Activated T-helper 1 cell treated with anti-CD3 and anti-CD28 coated beads, Interleukin-12 subunit alpha, Interleukin-12 subunit beta, Interleukin-2, Interleukin-4 antibody, amounts not matched to agents 30 ng/mL and 10 ng/mL and 1 ng/mL, durations not matched to agents 14 hours and 24 hours and 36 hours (primary cell): ENCODE data around the gene ENHO. TPM values are rescaled to one million over a fixed set of nuclear protein-coding genes. Genes with fewer than 3 reads are reported as not detected.

ENCODE experiments used
- DNase-seq: peaks from one replicate; pipeline ENCODE4 v3.0.0; 2021; ENCODE audit warnings: low spot score
- H3K27ac Mint-ChIP-seq: one replicate; pipeline ENCODE4 v1.8.0; 2021; ENCODE audit warnings: mild to moderate bottlenecking, mixed read lengths
- H3K27me3 Mint-ChIP-seq: one replicate; pipeline ENCODE4 v1.8.0; 2022; ENCODE audit warnings: mild to moderate bottlenecking, moderate library complexity, mixed read lengths; ENCODE audit not compliant: insufficient read depth
- H3K36me3 Mint-ChIP-seq: one replicate; pipeline ENCODE4 v1.8.0; 2021; ENCODE audit warnings: low read depth, mixed read lengths
- H3K4me1 Mint-ChIP-seq: one replicate; pipeline ENCODE4 v1.8.0; 2021; ENCODE audit warnings: low read depth, mixed read lengths
- H3K4me3 Mint-ChIP-seq: one replicate; pipeline ENCODE4 v1.8.0; 2021; ENCODE audit warnings: mild to moderate bottlenecking, moderate library complexity, mixed read lengths
- H3K9me3 Mint-ChIP-seq: one replicate; pipeline ENCODE4 v1.8.0; 2021; ENCODE audit warnings: mixed read lengths
- intact Hi-C: fragments of 100-400 bp; cut with micrococcal nuclease; formaldehyde crosslinking; loops from one replicate; pipeline ENCODE4 v1.15.1; 2024
- total RNA-seq: library from RNA; stranded (reverse); gene quantifications from 2 replicates; pipeline ENCODE4 v1.2.3, GENCODE V29; 2022

The ENHO gene
- total RNA-seq, 1 donor from 2014 or later: not detected

- no peak for DNase-seq
- Mint-ChIP-seq H3K4me1 (peaks cover 5% of the 10 kb centered on the region), H3K27me3 (peaks cover 35% of the 10 kb centered on the region), H3K27ac (no peak overlapping the region), H3K9me3 (no peaks in the 10 kb centered on the region), H3K36me3 (no peaks in the 10 kb centered on the region), H3K4me3 (no peak overlapping the region)
- intact Hi-C loops: no loop called here
Observed at GRCh38 chr9:34518110-34518616, 4.6 kb downstream of the ENHO start.

DNA sequence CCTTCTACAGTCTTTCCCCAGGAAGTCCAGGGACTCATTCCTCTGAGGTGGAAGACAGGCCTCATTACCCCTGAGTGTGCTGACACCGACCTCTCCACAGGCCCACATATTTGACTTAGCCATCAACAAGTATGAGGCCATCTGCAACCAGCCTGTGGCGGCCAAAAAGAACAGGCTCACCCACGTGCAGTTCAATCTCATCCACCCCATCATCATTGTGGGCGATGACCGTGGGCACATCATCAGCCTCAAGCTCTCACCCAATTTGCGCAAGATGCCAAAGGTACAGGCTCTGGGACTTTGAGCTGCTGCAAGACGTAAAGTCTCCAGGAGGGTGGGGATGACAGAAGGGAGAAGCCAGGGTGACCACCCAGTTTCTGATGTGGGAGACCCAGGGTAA is 5.6 kb downstream of the ENHO start:
- DNase-seq: no peak
- intact Hi-C loops: no loop called here
- Mint-ChIP-seq H3K36me3 (no peaks in the 10 kb centered on the region), H3K4me3 (no peak overlapping the region), H3K9me3 (no peaks in the 10 kb centered on the region), H3K4me1 (peaks cover under 1% of the 10 kb centered on the region), H3K27me3 (peaks cover 31% of the 10 kb centered on the region), H3K27ac (no peak overlapping the region)

DNA sequence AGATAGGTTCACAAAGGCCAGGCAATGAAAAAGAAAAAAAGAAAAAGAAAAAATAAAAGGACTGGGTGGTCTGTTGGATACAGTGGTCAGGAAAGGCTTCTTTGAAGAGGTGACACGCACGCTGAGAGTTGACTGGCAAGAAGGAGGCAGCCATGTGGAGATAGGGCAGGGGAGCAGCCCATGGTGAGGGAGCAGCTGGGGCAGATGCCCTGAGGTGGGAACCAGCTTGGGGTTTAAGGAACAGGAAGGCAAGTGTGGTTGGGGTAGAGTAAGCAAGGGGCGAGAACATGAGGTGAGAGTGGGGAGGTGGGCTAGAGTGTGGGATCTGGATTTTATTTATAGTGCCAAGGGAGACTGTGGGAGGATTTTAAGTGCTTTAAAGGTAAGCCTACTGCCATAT is 6.8 kb downstream of the ENHO start:
- H3K27me3 Mint-ChIP-seq: peaks cover 26% of the 10 kb centered on the region
- intact Hi-C loops: no loop called here
- no peaks in the 10 kb centered on the region for H3K4me1 Mint-ChIP-seq
- H3K27ac Mint-ChIP-seq: no peak overlapping the region
- no peak for DNase-seq
- H3K9me3 Mint-ChIP-seq: no peaks in the 10 kb centered on the region
- H3K4me3 Mint-ChIP-seq: no peak overlapping the region
- H3K36me3 Mint-ChIP-seq: no peaks in the 10 kb centered on the region

- H3K4me3 Mint-ChIP-seq: no peak overlapping the region
- intact Hi-C loops: no loop called here
- H3K9me3 Mint-ChIP-seq: no peaks in the 10 kb centered on the region
- H3K27me3 Mint-ChIP-seq: peaks cover 19% of the 10 kb centered on the region
- H3K36me3 Mint-ChIP-seq: no peaks in the 10 kb centered on the region
- H3K27ac Mint-ChIP-seq: no peak overlapping the region
- DNase-seq: no peak
- no peaks in the 10 kb centered on the region for H3K4me1 Mint-ChIP-seq
Observed at GRCh38 chr9:34514816-34515215, 8.0 kb downstream of the ENHO start.

DNA sequence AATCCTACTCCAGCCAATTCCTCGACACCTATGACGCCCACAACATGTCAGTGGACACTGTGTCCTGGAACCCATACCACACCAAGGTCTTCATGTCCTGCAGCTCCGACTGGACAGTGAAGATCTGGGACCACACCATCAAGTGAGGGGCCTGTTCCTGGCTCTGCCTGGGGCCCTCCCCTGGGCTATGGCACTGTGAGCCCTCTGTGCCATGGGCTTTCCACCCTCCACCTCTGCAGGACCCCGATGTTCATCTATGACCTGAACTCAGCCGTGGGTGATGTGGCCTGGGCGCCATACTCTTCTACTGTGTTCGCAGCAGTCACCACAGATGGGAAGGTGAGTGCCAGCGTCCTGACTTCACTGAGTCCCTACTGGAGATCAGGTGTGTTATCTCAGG is 8.4 kb downstream of the ENHO start:
- H3K36me3 Mint-ChIP-seq: no peaks in the 10 kb centered on the region
- no peaks in the 10 kb centered on the region for H3K9me3 Mint-ChIP-seq

DNA sequence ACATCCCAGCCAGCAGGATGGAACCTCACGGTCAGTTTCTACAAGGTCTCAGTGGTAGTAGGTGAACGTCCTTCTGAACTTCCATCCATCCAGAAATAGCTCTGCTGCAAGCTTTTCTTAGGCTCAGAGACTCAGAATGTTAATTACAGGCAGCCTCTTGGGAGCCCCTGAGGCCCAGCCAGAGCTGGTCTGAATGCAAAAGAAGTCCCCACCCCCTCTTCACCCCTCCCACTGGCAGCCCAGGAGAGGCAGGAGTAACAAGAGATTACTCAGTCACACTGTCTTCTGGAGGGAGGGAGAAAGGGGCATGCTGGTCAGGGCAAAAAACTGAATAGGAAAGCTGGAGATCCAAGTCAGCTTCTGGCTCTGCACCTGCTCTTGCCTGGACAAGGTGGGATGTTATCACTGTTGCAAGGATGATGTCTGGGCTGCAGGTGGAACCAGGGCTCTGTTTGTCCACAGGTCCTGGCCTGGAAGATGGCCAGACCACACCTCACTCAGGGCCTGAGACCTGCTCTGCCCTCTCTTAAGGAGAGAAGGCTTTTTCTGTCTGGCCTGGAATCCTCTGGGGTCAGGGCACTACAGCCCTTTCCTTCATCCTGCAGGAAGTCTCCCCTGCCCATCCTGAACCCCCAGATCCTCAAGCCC is 9.1 kb downstream of the ENHO start:
- no peak for DNase-seq
- H3K4me3 Mint-ChIP-seq: no peak overlapping the region
- peaks cover 15% of the 10 kb centered on the region for H3K27me3 Mint-ChIP-seq
- no peaks in the 10 kb centered on the region for H3K4me1 Mint-ChIP-seq
- no peak overlapping the region for H3K27ac Mint-ChIP-seq
- H3K36me3 Mint-ChIP-seq: no peaks in the 10 kb centered on the region
- H3K9me3 Mint-ChIP-seq: no peaks in the 10 kb centered on the region
- intact Hi-C loops: no loop called here

More for the DNA sequence above, 8.4 kb downstream of the ENHO start:
- Mint-ChIP-seq H3K4me3 (no peak overlapping the region), H3K27me3 (peaks cover 19% of the 10 kb centered on the region), H3K4me1 (no peaks in the 10 kb centered on the region), H3K27ac (no peak overlapping the region)
- no peak for DNase-seq
- intact Hi-C loops: no loop called here

GRCh38 chr9:34512131-34513078 is 10.4 kb downstream of the ENHO start:
- Mint-ChIP-seq H3K4me3 (no peak overlapping the region), H3K36me3 (no peaks in the 10 kb centered on the region), H3K27ac (no peak overlapping the region), H3K27me3 (peaks cover 12% of the 10 kb centered on the region), H3K9me3 (no peaks in the 10 kb centered on the region), H3K4me1 (no peaks in the 10 kb centered on the region)
- DNase-seq: no peak
- intact Hi-C loops: no loop called here

DNA sequence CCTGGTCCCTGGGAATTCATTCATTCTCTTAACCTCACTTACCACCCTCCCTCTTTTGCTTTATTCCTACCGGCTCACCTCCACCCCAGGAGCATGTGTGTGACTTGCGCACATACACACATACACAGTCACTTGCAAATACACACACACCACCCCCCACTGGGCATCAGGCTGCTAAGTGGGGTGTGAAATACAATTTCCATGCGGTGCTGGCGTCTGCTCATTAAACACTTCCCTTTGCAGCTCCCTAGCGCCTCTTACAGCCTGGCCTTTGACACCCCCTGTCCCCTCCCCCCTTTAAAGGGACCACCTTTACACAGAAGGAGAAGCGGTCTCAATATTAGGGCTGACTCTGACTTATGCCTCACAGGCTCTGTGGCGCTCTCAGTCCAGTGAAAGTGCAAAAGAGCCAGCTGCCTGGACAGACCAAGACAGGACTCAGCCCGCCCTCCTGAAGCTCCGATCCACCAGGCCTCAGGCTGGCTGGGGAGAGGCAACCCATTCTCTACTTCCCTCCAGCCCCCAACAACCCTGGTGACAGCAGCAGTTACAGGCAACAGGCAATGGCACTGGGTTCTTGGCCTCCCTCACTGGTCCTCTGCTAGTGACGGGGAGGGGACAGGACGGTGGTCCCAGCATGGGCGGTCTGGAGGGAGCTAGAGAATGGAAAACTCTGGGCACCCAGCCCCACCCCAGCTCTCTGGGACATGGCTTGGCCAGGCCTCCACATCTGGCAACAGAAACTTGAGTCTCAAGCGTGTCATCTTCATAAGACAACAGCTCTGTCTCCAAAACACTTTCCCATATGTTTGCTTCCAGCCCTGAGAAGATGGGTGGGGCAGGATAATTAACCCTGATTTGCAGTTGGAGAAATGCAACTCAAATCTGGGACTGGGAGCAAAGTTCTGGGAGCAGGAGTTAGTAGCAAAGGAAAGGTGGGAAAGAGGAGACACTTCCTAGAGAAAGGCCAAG is 12.0 kb downstream of the ENHO start:
- Mint-ChIP-seq H3K27me3 (peaks cover 7% of the 10 kb centered on the region), H3K36me3 (no peaks in the 10 kb centered on the region), H3K4me3 (no peak overlapping the region), H3K27ac (no peak overlapping the region), H3K4me1 (no peaks in the 10 kb centered on the region), H3K9me3 (no peaks in the 10 kb centered on the region)
- no peak for DNase-seq
- intact Hi-C loops: no loop called here

DNA sequence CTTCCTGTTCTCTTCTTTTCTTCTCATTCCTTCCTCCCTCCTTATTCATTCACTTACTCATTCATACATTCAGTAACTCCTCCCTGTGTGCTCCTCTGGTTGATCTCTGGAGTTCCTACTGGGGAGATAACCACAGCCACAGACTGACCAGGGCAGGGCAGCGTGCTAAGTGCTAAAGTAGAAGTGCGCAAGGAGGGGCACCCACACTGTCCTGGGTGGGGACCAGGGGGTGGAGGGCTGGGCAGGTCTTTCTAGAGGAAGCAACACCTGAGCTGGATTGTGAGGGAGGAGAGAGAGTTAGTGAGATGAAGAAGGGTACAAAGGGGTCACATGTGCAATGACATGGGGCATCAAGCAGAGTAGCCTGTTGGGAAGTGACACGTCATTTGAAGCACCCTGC is 13.8 kb downstream of the ENHO start:
- no peaks in the 10 kb centered on the region for H3K36me3 Mint-ChIP-seq
- H3K27me3 Mint-ChIP-seq: peaks cover 3% of the 10 kb centered on the region
- no peak for DNase-seq
- no peaks in the 10 kb centered on the region for H3K4me1 Mint-ChIP-seq
- no peak overlapping the region for H3K4me3 Mint-ChIP-seq
- no peaks in the 10 kb centered on the region for H3K9me3 Mint-ChIP-seq
- no peak overlapping the region for H3K27ac Mint-ChIP-seq
- intact Hi-C loops: no loop called here

GRCh38 chr9:34508463-34508862 is 14.3 kb downstream of the ENHO start:
- Mint-ChIP-seq H3K9me3 (no peaks in the 10 kb centered on the region), H3K4me3 (no peak overlapping the region), H3K36me3 (no peaks in the 10 kb centered on the region), H3K27me3 (peaks cover 6% of the 10 kb centered on the region), H3K27ac (no peak overlapping the region), H3K4me1 (no peaks in the 10 kb centered on the region)
- intact Hi-C loops: no loop called here
- DNase-seq: no peak

DNA sequence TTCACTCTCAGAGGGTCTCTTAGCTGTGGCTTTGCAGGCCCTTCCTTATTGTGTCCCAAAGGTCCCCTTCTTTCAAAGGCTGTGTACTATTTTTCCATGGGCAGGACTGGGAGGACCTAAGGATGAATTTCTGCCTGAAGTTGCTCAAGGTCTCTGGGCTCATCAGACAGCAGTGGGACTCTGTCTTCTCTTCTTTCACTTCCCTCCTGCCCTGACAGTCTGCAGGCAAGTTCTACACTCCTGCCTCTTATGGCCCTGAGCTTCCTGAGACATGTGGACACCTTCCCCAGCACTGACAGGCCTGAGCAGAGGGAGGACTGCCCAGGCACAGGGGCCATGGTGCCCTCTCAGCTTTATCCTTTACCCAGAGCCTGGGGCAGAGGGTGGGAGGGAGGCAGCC is 14.8 kb downstream of the ENHO start:
- Mint-ChIP-seq H3K27ac (no peak overlapping the region), H3K4me1 (no peaks in the 10 kb centered on the region), H3K9me3 (no peaks in the 10 kb centered on the region), H3K27me3 (peaks cover 6% of the 10 kb centered on the region), H3K4me3 (no peak overlapping the region), H3K36me3 (no peaks in the 10 kb centered on the region)
- DNase-seq: no peak
- intact Hi-C loops: no loop called here

GRCh38 chr9:34507556-34507955 is 15.2 kb downstream of the ENHO start:
- Mint-ChIP-seq H3K9me3 (no peaks in the 10 kb centered on the region), H3K27ac (no peak overlapping the region), H3K4me1 (no peaks in the 10 kb centered on the region), H3K27me3 (peaks cover 6% of the 10 kb centered on the region), H3K36me3 (no peaks in the 10 kb centered on the region), H3K4me3 (no peak overlapping the region)
- no peak for DNase-seq
- intact Hi-C loops: no loop called here
